Ascending aorta (tissue), 2 donors: ENCODE measurements around the gene TMEM63B. TPM values are rescaled to one million over a fixed set of nuclear protein-coding genes. Genes with fewer than 3 reads are reported as not detected.
A peak's percentile ranks its signal among the peaks of the same experiment; 100 is the strongest.

ENCODE experiments used
- DNase-seq, 2 donors: peaks; one replicate each; pipeline ENCODE4 v3.0.0-alpha.2; 2019; ENCODE audit warnings: low spot score in 2 of 2
- H3K27ac ChIP-seq, 2 donors: fragments of 200-600 bp; sonication (generic); one replicate each; pipeline ENCODE4 v1.5.1; 2016 to 2017; ENCODE audit warnings: mild to moderate bottlenecking in 1 of 2
- H3K27me3 ChIP-seq: fragments of 200-600 bp; sonication (generic); one replicate; pipeline ENCODE4 v1.5.1; 2017
- H3K36me3 ChIP-seq, 2 donors: fragments of 200-600 bp; sonication (generic); one replicate each; pipeline ENCODE4 v1.5.1; 2016
- H3K4me1 ChIP-seq, 2 donors: fragments of 200-600 bp; sonication (generic); one replicate each; pipeline ENCODE4 v1.5.1; 2016 to 2017; ENCODE audit warnings: mild to moderate bottlenecking in 1 of 2
- H3K4me3 ChIP-seq, 2 donors: fragments of 200-600 bp; sonication (generic); one replicate each; pipeline ENCODE4 v1.5.1; 2016 to 2017; ENCODE audit warnings: mild to moderate bottlenecking in 1 of 2
- H3K9me3 ChIP-seq, 2 donors: fragments of 200-600 bp; sonication (generic); one replicate each; pipeline ENCODE4 v1.5.1; 2016
- intact Hi-C: fragments of 100-400 bp; cut with DNase I; formaldehyde crosslinking; loops from one replicate; pipeline ENCODE4 v1.15.1; 2023
- total RNA-seq: library from RNA; depleted of rRNA; stranded (reverse); fragments of >200 nt; gene quantifications from one replicate; pipeline ENCODE4 v1.1.0, GENCODE V29; 2016
- TF ChIP-seq, protein P1 (sequence below), 3 experiments: fragments of 200-600 bp in 2 of 3; fragments of 450-650 bp in 1 of 3; sonication (generic) in 2 of 3; IDR thresholded peaks; one replicate each; pipeline ENCODE4 v1.5.1; 2016 to 2019; ENCODE audit warnings: antibody characterized with exemption in 3 of 3, mild to moderate bottlenecking in 1 of 3, moderate library complexity in 1 of 3

The TMEM63B gene
- total RNA-seq, 1 donor from 2014 or later, result 9.6 TPM

DNA sequence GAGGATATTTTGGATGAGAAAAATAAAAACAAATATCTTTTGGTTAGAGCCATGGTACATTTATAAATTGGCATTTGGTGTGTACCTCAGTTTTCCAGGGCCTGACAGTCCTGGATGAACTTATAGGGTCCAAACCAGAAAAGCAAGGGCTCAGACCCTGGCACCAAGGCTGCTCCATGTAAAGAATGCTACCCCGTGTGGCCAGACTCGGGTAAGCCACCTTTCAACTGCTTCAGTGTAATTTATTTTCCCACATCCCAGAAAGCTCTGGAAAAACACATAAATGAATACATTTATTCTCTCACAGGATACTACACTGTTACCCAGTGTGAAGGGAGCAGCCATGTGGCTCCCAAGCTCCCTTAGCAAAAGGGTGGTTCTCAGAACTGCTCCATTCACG lies 13.9 kb upstream of the TMEM63B start:
- Histone ChIP-seq H3K36me3 (peaks cover 36 to 50% of the 10 kb centered on the region in 2 donors), H3K9me3 (no peaks in the 10 kb centered on the region), H3K4me1 (peaks cover 11 to 16% of the 10 kb centered on the region in 2 donors), H3K4me3 (no peak overlapping the region), H3K27ac (no peak overlapping the region), H3K27me3 (no peaks in the 10 kb centered on the region)
- TF ChIP-seq, protein P1, sequence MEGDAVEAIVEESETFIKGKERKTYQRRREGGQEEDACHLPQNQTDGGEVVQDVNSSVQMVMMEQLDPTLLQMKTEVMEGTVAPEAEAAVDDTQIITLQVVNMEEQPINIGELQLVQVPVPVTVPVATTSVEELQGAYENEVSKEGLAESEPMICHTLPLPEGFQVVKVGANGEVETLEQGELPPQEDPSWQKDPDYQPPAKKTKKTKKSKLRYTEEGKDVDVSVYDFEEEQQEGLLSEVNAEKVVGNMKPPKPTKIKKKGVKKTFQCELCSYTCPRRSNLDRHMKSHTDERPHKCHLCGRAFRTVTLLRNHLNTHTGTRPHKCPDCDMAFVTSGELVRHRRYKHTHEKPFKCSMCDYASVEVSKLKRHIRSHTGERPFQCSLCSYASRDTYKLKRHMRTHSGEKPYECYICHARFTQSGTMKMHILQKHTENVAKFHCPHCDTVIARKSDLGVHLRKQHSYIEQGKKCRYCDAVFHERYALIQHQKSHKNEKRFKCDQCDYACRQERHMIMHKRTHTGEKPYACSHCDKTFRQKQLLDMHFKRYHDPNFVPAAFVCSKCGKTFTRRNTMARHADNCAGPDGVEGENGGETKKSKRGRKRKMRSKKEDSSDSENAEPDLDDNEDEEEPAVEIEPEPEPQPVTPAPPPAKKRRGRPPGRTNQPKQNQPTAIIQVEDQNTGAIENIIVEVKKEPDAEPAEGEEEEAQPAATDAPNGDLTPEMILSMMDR (IDR thresholded peaks at IDR 0.05), result peak in 1 of 3 experiments; percentile 6
- no peak for DNase-seq
- intact Hi-C loops, result no loop called here

DNA sequence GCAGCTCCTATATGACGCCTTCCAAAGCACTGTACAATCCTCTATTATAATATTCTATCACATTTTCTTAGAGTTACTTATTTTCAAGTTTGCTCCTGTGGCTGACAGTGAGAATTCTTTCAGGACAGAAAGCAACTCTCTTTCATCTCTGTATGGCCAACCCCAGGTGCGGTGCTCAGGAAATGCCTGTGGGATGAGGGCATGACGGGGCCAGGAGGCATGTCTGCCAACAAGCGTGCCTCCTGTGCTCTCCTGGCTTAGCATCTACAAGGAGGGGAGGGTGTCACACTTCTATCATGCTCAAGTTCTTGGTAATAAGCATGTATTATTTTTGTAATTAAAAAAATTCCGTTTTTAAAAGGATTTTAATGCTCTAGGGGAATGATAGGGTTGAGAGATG lies 11.5 kb upstream of the TMEM63B start:
- Histone ChIP-seq H3K36me3 (peaks cover 35 to 36% of the 10 kb centered on the region in 2 donors), H3K27ac (peak overlapping the region; percentile 13 to 56), H3K4me3 (no peak overlapping the region), H3K9me3 (no peaks in the 10 kb centered on the region), H3K27me3 (no peaks in the 10 kb centered on the region), H3K4me1 (peaks cover 12 to 22% of the 10 kb centered on the region in 2 donors)
- TF ChIP-seq, protein P1 (IDR thresholded peaks at IDR 0.05), result no peak
- no peak for DNase-seq
- intact Hi-C loops, result no loop called here

DNA sequence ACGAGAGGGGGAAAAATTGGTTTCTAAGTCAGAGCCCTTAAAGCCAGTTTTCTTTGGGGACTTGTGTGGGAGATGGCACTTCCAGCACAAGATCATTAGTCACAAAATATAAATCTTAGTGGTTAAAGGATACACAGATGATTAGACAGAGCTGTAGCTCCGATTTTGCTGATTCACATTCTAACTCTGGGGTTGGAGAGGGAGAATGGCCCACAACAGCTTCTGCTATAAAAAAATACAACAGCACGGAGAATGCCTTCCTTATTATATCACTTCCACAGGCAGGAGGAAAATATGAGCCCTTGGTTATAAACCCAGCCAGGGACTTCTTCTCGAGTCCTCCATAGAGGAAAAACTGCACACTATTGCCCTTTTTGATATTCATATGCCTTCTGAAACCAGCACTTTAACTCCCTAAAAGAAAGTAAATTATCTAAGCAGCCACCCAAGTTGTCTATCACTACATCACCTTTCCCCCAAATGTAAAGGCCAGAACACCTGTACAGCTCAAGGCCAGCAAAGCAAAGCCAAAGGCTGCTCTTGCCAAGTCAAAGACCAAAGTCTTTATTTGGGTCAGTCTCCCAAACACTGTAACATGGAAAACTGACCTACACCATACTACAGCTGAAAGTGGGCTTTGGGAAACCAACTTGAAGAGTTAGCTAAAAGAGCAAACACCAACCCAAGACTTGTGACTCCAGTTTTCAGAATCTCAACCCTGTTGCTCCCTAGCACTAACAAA lies 10.5 kb upstream of the TMEM63B start:
- H3K36me3 ChIP-seq, result peaks cover 26 to 28% of the 10 kb centered on the region in 2 donors
- H3K27ac ChIP-seq, result peak overlapping the region; percentile 54 to 56
- no peaks in the 10 kb centered on the region for H3K9me3 ChIP-seq
- H3K4me1 ChIP-seq, result peaks cover 14 to 32% of the 10 kb centered on the region in 2 donors
- no peaks in the 10 kb centered on the region for H3K27me3 ChIP-seq
- TF ChIP-seq, protein P1 (IDR thresholded peaks at IDR 0.05), result no peak
- intact Hi-C loops, result no loop called here
- DNase-seq, result no peak
- H3K4me3 ChIP-seq, result peak overlapping the region in 1 of 2 donors; percentile 9

DNA sequence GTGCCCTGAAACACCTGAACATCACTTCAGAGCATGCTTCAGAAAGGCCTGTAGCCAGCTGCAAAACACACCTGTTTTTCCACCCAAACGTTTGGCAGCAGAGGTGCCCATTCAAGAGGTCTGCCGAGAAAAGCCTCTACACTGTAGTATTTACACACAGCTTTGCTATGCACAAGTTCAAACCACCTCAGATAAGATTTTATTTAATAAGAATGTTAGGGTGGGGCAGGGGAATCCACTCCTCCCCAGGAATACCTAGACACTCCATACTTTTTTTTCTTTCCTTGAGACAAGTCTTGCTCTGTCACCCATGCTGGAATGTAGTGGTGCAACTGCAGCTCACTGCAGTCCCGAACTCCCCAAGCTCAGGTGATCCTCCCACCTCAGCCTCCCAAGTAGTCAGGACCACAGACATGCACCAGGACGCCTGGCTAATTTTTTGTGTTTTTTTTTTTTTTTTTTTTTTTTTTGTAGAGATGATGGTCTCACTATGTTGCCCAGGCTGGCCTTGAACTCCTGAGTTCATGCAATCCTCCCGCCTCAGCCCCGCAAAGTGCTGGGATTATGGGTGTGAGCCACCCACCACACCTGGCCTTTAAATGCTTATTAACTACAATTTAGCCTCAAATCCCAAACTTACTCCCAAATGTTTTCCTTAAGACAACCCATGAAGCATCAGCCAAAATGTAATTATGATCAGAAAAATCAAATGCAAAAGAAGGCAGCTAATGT lies 9.8 kb upstream of the TMEM63B start:
- DNase-seq, result no peak
- Histone ChIP-seq H3K36me3 (peaks cover 19 to 21% of the 10 kb centered on the region in 2 donors), H3K4me1 (peaks cover 14 to 36% of the 10 kb centered on the region in 2 donors), H3K4me3 (no peak overlapping the region), H3K9me3 (no peaks in the 10 kb centered on the region), H3K27me3 (no peaks in the 10 kb centered on the region), H3K27ac (peak overlapping the region; percentile 54 to 56)
- intact Hi-C loops, result no loop called here
- TF ChIP-seq, protein P1 (IDR thresholded peaks at IDR 0.05), result no peak

DNA sequence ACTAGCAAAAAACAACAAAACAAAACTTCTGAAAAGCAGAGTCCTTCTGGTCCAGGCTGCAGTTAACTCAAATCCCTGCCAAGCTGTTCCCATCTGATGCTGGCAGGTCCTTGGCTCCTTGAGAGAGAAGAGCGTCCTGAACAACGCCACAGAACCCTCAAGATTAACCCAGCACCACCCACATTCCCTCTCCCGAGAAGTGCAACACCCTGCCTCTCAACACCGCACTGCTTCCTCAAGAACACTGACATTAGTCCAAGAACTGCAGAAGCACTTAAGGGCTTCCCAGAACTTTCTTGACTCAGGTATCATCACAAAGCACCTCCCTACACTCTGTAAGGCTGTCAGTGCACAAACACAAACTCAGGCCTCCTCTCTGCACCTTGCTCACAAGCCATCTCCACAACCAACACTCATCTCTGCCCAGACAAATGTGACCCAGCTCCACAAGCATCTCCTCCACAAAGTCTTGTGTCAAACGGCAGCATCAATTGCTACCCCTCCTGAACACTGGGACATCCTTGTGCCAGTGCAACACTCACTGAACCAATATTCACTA lies 7.6 kb upstream of the TMEM63B start:
- TF ChIP-seq, protein P1 (IDR thresholded peaks at IDR 0.05), result no peak
- Histone ChIP-seq H3K27ac (peak overlapping the region in 1 of 2 donors; percentile 52), H3K4me1 (peaks cover 14 to 43% of the 10 kb centered on the region in 2 donors), H3K36me3 (no peaks in the 10 kb centered on the region), H3K9me3 (no peaks in the 10 kb centered on the region), H3K4me3 (no peak overlapping the region), H3K27me3 (no peaks in the 10 kb centered on the region)
- intact Hi-C loops, result no loop called here
- DNase-seq, result no peak
